KMS-11 (cell line): ENCODE data around the gene PSMC5.

ENCODE experiments used
- H2AFZ ChIP-seq: fragments of 200-600 bp; sonication (generic); 2 replicates; pipeline ENCODE4 v1.6.1; 2016; ENCODE audit warnings: antibody characterized with exemption, mixed run types, low read depth
- H3K27ac ChIP-seq: fragments of 200-600 bp; sonication (generic); 2 replicates; pipeline ENCODE4 v1.6.1; 2016; ENCODE audit warnings: mild to moderate bottlenecking, mixed run types
- H3K27me3 ChIP-seq: fragments of 200-600 bp; sonication (generic); 2 replicates; pipeline ENCODE4 v1.6.1; 2017; ENCODE audit warnings: mild to moderate bottlenecking, low read depth, mixed run types, moderate library complexity; ENCODE audit not compliant: insufficient read depth
- H3K36me3 ChIP-seq: fragments of 200-600 bp; sonication (generic); 2 replicates; pipeline ENCODE4 v1.6.1; 2017; ENCODE audit warnings: mild to moderate bottlenecking, mixed run types; ENCODE audit not compliant: insufficient read depth
- H3K4me1 ChIP-seq: fragments of 200-600 bp; sonication (generic); 2 replicates; pipeline ENCODE4 v1.6.1; 2016; ENCODE audit warnings: mild to moderate bottlenecking, low read depth, mixed run types; ENCODE audit not compliant: poor library complexity, severe bottlenecking
- H3K4me2 ChIP-seq: fragments of 200-600 bp; sonication (generic); 2 replicates; pipeline ENCODE4 v1.7.0; 2016; ENCODE audit warnings: mild to moderate bottlenecking, mixed run types
- H3K4me3 ChIP-seq: fragments of 200-600 bp; sonication (generic); IDR thresholded peaks from 2 replicates; pipeline ENCODE4 v1.6.1; 2017; ENCODE audit warnings: low read depth, low read length, mixed read lengths; ENCODE audit not compliant: insufficient read depth
- H3K79me2 ChIP-seq: fragments of 200-600 bp; sonication (generic); 2 replicates; pipeline ENCODE4 v1.6.1; 2016; ENCODE audit warnings: low read depth, mixed run types; ENCODE audit not compliant: insufficient read depth
- H3K9ac ChIP-seq: fragments of 200-600 bp; sonication (generic); 2 replicates; pipeline ENCODE4 v1.6.1; 2016; ENCODE audit warnings: mild to moderate bottlenecking, mixed run types
- H4K20me1 ChIP-seq: fragments of 200-600 bp; sonication (generic); 2 replicates; pipeline ENCODE4 v1.6.1; 2016; ENCODE audit warnings: mild to moderate bottlenecking, mixed run types; ENCODE audit not compliant: insufficient read depth
- TF ChIP-seq, protein P1 (sequence below): fragments of 200-600 bp; sonication (generic); conservative IDR thresholded peaks from 2 replicates; pipeline ENCODE4 v1.6.1; 2017; ENCODE audit warnings: low read depth, mild to moderate bottlenecking, antibody characterized with exemption, low read length, moderate library complexity, mixed read lengths

PSMC5 gene

DNA sequence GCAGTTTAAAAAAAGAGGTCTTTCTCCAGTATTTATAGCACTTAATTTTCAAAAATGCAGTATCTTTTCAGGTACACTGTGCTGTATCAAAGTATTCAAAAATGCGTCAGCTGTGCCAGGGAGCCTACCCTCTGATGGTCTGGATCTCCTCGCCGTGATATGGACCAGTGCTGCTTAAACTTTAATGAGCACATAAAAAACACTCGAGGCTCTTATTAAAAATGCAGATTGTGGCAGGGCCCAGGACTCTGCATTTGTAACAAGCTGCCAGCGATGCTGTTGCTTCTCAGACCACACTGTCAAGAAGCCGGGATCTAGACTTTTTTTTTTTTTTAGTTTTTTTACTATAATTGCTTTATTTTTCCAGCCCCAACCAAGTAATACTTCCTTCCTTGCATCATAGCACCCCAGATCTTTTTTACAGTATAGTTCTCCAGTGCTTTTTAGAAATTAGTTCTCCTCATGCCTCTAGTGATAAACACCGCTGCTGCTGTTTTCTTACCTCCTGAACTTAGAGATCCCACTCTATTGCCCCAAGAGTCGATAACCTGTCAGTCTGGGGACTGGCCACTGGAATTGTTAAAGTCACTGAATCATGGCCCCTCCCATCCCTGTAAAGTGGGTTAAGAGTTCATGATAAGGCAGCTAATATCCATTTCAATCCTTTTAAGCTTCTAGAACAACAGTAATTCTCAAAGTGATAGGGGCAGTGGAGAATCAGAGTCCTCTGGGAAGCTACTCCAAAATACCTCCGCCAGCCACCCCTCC is 16.9 kb downstream of the PSMC5 start:
- H3K9ac ChIP-seq = peak overlapping the region; percentile 48; the same call in 1 of the 2 replicates
- peaks cover 31% of the 10 kb centered on the region for H3K79me2 ChIP-seq
- H3K27me3 ChIP-seq = no peaks in the 10 kb centered on the region
- H4K20me1 ChIP-seq = no peaks in the 10 kb centered on the region
- peak overlapping the region; percentile 37 for H3K4me2 ChIP-seq
- no peak overlapping the region for H3K4me3 ChIP-seq
- H2AFZ ChIP-seq = peak overlapping the region; percentile 97
- H3K27ac ChIP-seq = peak overlapping the region; percentile 65
- TF ChIP-seq, protein P1, sequence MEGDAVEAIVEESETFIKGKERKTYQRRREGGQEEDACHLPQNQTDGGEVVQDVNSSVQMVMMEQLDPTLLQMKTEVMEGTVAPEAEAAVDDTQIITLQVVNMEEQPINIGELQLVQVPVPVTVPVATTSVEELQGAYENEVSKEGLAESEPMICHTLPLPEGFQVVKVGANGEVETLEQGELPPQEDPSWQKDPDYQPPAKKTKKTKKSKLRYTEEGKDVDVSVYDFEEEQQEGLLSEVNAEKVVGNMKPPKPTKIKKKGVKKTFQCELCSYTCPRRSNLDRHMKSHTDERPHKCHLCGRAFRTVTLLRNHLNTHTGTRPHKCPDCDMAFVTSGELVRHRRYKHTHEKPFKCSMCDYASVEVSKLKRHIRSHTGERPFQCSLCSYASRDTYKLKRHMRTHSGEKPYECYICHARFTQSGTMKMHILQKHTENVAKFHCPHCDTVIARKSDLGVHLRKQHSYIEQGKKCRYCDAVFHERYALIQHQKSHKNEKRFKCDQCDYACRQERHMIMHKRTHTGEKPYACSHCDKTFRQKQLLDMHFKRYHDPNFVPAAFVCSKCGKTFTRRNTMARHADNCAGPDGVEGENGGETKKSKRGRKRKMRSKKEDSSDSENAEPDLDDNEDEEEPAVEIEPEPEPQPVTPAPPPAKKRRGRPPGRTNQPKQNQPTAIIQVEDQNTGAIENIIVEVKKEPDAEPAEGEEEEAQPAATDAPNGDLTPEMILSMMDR = no peak
- H3K4me1 ChIP-seq = peaks cover 39% of the 10 kb centered on the region
- no peaks in the 10 kb centered on the region for H3K36me3 ChIP-seq

DNA sequence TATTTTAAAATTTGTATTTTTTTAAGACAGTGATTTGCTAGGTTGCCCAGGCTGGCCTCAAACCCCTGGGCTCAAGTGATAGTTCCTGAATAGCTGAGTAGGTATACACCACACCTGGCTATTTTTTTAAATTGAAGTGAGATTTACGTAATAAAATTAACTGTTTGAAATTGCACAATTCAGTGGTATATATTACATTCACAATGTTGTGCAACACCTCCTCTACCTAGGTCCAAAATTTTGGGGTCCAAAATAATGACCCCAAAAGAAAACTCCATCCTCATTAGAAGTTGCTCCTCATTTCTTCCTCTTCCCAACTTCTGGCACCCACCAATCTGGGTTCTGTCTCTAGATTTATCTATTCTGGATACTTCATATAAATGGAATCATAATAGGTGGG is 18.3 kb downstream of the PSMC5 start:
- TF ChIP-seq, protein P1 = no peak
- H3K27ac ChIP-seq = no peak overlapping the region
- H3K79me2 ChIP-seq = peaks cover 17% of the 10 kb centered on the region
- peaks cover 25% of the 10 kb centered on the region for H3K4me1 ChIP-seq
- no peaks in the 10 kb centered on the region for H4K20me1 ChIP-seq
- no peak overlapping the region for H2AFZ ChIP-seq
- H3K36me3 ChIP-seq = no peaks in the 10 kb centered on the region
- H3K9ac ChIP-seq = no peak overlapping the region
- no peaks in the 10 kb centered on the region for H3K27me3 ChIP-seq
- H3K4me3 ChIP-seq = no peak overlapping the region
- no peak overlapping the region for H3K4me2 ChIP-seq

DNA sequence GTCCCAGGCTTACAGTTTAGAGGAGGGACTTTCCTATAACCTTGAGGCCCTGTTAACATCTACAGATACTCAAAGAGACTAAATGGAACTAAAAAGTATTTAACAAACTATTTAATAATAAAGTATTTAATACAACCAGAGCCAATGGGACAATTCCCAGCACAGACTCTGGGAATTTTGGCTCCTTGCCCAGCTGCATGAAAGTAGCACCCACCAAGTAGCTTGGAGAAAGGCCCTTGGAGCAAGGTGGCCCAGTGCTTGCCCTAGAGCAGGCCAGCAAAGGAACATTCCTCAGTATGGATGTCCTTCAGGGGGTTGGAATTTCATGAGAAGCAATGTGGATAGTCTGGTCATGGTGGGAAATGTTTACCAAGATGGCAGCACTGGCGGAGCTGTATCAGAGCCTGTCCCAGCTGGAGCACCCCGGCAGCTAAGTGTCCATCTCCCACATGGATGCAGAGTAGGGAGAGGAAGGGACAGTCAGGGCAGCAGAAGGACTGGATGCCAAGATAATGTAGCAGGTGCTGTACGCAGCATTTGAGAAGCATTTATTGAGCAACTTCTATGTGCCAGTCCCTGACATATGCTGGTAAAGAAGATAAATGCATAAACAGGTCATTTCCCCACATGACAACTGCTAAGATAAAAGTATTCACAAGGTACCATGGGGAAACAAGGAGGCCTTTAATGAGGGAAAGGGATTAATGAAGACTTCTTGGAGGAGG is 20.5 kb downstream of the PSMC5 start:
- no peaks in the 10 kb centered on the region for H3K27me3 ChIP-seq
- no peak overlapping the region for H3K9ac ChIP-seq

DNA sequence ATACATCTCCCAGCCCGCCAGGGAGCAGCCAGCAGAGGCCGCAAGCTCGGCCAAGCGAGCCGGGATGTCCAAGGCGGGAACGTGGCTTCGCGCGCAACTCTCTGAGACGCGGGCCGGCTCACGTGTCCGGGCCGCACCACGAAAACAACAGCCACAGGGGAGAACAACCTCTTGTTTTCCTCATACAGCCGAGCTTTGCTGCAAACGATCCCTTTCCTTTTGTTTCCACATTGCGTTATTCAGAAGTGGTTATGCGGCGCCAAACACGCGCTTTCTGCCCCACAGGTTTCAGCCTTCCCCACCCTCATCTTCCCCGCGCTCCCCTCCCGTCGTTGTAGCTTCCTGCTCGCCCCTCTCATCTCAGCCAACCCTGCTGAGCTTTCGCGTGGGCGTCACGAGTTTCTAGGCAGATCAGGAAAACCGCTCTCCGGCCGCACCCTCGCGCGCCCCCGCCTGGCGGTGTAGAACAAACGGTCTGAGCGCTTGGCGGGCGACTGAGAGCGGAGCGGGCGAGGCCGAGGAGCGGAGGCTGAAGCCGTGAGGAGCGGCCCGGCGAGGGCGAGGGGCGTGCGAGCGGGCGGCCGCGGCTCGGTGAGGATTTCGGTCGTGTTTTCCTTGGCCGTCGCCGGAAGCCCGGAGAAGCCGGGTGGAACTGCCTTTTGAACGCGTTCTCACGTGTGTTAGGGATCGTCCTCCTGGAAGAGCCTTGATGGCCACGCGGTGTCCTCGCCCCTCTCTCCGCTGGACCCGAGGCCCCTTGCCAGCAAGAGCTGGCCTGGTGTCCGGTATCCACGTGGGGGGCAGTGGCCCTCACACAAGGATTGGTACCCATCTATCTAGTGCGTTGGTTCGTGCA is 21.8 kb downstream of the PSMC5 start:
- Histone ChIP-seq H4K20me1 (no peaks in the 10 kb centered on the region), H3K36me3 (no peaks in the 10 kb centered on the region), H3K27ac (peak overlapping the region; percentile 57; the same call in 1 of the 2 replicates), H3K4me3 (no peak overlapping the region), H3K4me2 (peak overlapping the region; percentile 33), H3K9ac (peak overlapping the region; percentile 48; the same call in 1 of the 2 replicates), H3K4me1 (peaks cover 11% of the 10 kb centered on the region), H2AFZ (peak overlapping the region; percentile 61), H3K79me2 (no peaks in the 10 kb centered on the region), H3K27me3 (no peaks in the 10 kb centered on the region)
- TF ChIP-seq, protein P1 = peak; percentile 80

More for the DNA sequence above, 20.5 kb downstream of the PSMC5 start:
- peak overlapping the region; percentile 61; the same call in 1 of the 2 replicates for H2AFZ ChIP-seq
- no peak overlapping the region for H3K4me3 ChIP-seq
- H4K20me1 ChIP-seq = no peaks in the 10 kb centered on the region
- H3K27ac ChIP-seq = no peak overlapping the region
- peaks cover 18% of the 10 kb centered on the region for H3K4me1 ChIP-seq
- TF ChIP-seq, protein P1 = no peak
- no peak overlapping the region for H3K4me2 ChIP-seq
- no peaks in the 10 kb centered on the region for H3K36me3 ChIP-seq
- no peaks in the 10 kb centered on the region for H3K79me2 ChIP-seq
